Measurements from ENCODE around the gene NDST4. TPM values are rescaled to one million over a fixed set of nuclear protein-coding genes. Genes with fewer than 3 reads are reported as not detected.

Gene NDST4
- total RNA-seq, 2 donors from 2014 or later: 0.17 TPM; not detected in 1

- DNase-seq: no peak
- no peak for ATAC-seq
- intact Hi-C loops (cut with DNase I, micrococcal nuclease): no loop called here
These were observed 189.1 kb downstream of the NDST4 start for GRCh38 chr4:114924311-114924710.

DNA sequence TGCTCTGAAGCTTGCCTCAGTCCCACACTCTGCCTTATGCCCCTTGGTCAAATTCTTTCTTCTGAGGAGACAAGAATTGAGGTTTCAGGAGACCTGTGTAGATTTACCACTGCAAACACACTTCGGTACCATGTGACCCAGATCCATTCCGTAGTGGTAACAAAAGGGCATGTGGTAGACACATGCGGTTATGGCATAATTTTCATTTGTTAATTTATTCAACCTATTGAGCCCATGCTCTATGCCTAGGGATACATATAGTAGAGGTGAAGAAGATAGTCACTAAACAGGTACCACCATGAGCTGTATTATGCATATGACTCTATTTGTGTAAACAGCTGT lies 190.9 kb downstream of the NDST4 start:
- no peak for ATAC-seq
- DNase-seq: no peak
- intact Hi-C loops (cut with DNase I, micrococcal nuclease): no loop called here

GRCh38 chr4:114921790-114922591 lies 191.4 kb downstream of the NDST4 start:
- ATAC-seq: peak; percentile 91
- DNase-seq: peak in 1 of 2 donors; percentile 13
- intact Hi-C loops (cut with DNase I, micrococcal nuclease): no loop called here

DNA sequence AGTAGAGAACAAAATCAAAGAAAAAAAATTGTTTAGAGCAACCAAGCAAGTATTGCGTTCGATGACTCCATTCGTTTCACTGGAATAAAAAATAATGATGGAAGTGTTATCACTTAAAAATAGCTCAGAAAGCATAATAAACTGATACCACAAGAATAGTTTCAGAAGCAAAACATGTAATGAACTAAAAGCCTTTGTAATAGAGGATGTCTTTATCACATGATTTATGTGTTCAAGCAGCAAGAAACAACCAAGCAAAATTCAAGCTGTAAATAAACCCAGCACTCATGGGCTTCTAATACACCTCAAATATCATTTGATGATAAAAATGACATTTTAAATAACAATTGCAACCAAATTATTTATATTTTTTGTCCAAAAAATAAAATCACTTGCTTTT lies 192.2 kb downstream of the NDST4 start:
- ATAC-seq (no peak), DNase-seq (no peak)
- intact Hi-C loops (cut with DNase I, micrococcal nuclease): no loop called here

DNA sequence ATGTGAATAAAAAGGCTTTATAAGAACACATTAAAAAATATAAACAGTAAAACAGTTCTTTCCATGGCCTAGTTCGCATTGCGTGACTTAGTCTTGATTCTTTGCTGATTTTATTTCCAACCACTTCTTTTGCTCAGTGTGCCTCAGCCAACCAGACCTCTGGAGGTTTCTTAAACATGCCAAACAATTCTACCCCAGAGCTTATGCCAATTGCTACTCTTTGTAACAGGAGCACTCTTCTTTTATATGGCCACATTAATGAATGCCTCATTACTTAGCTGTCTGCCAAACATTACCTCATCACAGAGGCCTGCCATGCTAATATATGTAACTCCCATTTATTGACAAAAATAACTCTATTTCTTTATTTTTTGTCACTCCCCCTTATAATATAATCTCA lies 202.3 kb downstream of the NDST4 start:
- intact Hi-C loops (cut with DNase I, micrococcal nuclease): no loop called here
- no peak for DNase-seq
- ATAC-seq: no peak

DNA sequence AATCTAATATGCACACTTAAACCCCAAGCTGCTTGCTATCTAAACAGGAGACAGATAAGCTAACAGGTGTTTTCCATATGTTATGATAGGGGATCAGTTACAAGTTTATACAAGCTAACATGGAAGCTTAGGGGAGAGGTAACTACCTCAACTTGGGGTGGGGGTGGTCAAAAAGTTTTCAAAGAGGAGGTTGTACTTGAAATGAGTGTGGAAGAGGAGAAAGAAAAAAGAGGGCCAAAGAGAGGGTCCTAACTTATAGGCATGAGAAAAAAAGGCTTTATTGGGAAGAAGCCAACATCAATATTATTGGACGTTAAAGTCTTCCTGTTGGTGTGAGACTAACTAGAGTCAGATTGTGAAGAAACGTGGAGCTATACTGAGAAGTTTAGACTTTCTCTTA lies 205.9 kb downstream of the NDST4 start:
- ATAC-seq (no peak), DNase-seq (no peak)
- intact Hi-C loops (cut with DNase I, micrococcal nuclease): no loop called here

DNA sequence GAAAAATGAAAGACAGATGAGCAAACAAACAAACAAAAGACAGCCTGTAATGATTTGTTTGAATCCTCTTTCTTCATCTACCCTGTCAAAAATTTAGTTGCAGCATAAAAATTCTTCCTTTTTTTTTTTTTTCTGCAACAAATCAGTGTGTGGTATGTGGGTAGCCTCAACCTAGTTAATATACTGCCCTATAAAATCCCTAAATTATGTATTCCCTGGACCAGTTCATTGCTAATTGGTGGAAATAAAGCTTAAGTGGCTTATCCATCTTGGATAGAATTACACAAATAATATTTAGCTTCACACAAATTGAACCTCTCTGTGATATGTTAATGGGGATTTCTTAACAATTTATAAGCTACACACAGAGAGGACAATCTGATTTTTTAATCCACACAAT lies 208.4 kb downstream of the NDST4 start:
- DNase-seq (no peak), ATAC-seq (no peak)
- intact Hi-C loops (cut with DNase I, micrococcal nuclease): no loop called here

- ATAC-seq: no peak
These were observed 212.5 kb downstream of the NDST4 start for GRCh38 chr4:114900934-114901333.

GRCh38 chr4:114890773-114891172 lies 222.6 kb downstream of the NDST4 start:
- intact Hi-C loops (cut with DNase I, micrococcal nuclease): no loop called here
- ATAC-seq (no peak), DNase-seq (no peak)

More at GRCh38 chr4:114900934-114901333, 212.5 kb downstream of the NDST4 start:
- no peak for DNase-seq
- intact Hi-C loops (cut with DNase I, micrococcal nuclease): no loop called here

GRCh38 chr4:114886761-114887160 lies 226.7 kb downstream of the NDST4 start:
- DNase-seq (no peak), ATAC-seq (no peak)
- intact Hi-C loops (cut with DNase I, micrococcal nuclease): no loop called here

DNA sequence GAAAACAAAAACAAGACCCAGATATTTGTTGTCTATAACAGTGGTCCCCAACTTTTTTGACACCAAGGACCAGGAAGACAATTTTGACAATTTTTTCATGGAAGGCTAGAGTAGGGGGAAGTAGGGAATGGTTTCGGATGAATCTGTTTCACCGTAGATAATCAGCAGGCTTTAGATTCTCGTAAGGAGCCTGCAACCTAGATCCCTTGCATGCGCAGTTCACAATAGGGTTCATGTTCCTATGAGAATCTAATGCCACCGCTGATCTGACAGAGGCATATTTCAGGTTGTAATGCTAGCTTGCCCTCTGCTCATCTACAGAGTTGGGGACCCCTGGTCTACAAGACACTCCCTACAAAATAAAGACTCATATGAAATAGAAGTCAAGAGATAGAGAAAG lies 229.8 kb downstream of the NDST4 start:
- no peak for DNase-seq
- intact Hi-C loops (cut with DNase I, micrococcal nuclease): no loop called here
- no peak for ATAC-seq

DNA sequence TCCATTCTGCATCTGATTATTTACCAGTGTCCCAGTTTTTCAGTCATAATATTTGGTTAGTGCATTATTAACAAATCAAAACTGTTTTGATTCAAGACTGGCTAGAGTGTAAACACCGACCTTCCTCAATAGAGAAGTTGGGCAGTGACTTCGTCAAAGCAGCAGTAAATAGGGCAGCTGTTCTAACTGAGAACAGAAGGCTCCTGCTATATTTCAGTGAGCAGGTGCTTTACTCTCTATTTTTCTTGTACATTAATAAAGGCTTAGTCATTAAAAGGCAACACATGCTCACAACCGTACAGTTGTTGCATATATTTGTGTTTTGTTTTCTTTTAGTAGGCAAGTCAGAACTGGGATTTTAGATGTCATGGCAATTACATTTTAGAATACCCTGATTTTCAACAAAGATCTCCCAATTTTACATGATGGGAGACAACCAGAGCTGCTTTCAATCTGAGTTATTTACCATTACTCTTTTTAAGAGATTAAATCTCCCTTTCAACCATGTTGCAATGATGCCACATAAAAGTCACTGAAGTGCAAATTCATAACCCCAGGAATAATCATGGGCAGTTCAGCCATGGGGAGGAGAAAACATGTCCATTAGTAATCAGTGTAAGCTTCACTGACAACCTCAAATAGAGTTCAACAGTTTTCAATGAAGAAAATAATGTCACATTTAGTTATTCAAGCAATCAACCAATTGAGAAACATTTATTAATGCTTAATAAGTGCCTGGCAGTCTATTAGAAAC lies 233.3 kb downstream of the NDST4 start:
- intact Hi-C loops (cut with DNase I, micrococcal nuclease): no loop called here
- DNase-seq: no peak
- ATAC-seq: no peak

- intact Hi-C loops (cut with DNase I, micrococcal nuclease): no loop called here
- ATAC-seq (no peak), DNase-seq (no peak)
These were observed 237.8 kb downstream of the NDST4 start for GRCh38 chr4:114875630-114876029.

DNA sequence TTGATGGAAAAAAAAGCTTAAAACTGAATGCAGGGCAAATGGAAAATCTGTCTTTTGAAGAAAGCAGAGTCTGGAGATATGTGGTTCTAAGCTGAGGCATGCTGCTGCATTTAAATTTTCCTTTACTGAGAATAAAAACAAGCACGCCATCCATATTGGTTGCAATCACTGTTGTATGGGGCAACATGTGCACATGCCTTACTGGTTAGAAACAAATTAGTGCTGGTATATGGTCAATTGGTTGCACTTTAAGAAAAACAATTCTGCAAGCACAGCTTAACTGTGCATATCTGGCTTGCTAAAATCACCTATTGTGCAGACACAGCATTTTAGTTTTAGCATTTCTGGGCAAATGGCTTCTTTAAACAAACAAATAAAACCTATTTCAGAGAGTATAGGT lies 239.1 kb downstream of the NDST4 start:
- ATAC-seq: no peak
- no peak for DNase-seq
- intact Hi-C loops (cut with DNase I, micrococcal nuclease): no loop called here

DNA sequence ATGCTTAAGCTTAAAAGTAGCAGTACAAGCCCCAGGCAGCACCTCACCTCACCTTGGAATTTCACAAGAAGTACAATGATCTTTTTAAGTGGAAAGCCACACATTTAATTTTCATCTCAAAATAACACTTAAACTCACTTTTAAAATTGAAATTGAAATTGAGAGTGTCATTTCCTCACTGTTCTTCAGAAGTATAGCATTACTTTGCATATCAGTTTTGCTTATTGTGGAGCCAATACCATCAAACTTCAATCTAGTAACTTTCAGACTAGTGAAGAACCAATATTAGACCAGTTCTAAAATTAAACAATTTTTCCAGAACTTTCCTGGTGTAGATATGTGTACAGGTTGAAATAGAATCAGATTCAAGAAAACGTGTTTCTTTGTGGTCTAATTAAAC lies 242.4 kb downstream of the NDST4 start:
- DNase-seq (no peak), ATAC-seq (no peak)
- intact Hi-C loops (cut with DNase I, micrococcal nuclease): no loop called here

DNA sequence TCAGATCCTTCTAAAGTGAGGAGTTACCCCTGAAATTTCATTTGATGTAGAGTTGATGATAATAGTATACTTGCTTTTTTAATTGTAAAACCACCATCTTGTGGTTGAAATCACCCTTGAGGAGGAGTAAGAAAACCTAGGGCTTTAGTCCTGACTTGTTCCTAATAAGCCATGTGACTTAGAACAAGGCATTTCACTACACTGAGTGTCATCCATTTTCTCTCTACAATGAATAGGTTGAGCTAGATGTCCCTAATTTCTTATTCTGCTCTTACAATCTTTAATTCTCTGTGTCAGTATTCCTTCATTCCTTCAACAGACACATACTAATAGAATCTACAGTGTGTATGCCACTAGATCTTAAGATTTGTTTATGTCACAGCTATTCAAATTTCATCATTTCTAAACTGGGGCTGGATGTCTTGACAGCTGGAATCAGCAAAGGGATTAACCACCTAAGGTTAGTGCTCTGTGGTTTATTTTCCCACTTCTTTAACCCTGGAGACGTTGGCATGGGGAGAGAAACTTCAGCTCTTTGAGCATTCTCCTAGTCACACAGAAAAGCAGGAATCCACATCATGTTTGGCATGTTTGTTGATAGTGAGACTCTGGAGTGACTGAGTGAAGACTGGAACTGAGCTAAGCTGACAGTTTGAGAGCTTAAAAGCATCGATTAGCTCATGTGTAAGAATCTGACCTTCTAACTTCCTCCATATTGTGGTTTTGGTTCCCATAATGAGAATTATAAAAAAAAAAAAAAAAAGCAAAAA lies 246.3 kb downstream of the NDST4 start:
- DNase-seq (no peak), ATAC-seq (no peak)
- intact Hi-C loops (cut with DNase I, micrococcal nuclease): no loop called here

GRCh38 chr4:114864060-114864459 lies 249.4 kb downstream of the NDST4 start:
- DNase-seq (no peak), ATAC-seq (no peak)
- intact Hi-C loops (cut with DNase I, micrococcal nuclease): no loop called here

DNA sequence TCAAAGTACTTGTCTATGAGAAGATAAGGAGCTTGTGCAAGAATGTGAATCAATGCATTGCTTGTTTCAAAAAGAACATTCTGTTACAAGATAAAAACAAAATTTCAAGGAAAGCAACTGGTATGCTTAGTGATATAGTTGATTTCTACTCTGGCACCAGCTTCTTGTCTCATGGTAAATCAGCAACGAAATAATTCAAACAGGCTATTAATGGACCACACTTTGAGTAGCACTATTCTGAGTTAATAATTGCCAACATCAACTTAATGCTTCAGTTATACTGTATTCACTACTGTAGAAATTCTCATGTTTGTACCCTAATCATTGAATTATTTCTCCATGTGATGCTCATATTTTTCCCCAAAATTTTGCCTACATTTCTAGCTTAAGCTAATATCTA lies 252.6 kb downstream of the NDST4 start:
- ATAC-seq: no peak

DNA sequence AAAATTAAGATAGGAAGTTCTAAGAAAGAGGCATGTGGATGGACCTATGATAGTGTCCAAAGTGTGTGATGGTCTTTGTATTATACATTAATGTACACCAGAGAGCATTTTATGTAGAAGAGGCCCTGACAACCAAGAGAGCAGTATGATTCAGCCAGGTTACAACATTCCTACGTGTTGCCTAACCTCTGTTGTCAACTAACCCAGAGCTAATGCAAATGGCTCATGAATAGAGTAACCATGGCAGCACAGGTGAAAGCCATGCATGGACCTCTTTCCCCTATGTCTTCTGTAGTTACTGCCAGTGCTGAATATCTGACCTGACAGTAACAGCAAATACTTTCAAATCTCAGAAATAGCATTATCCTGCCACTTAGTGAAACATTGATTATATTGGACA lies 255.6 kb downstream of the NDST4 start:
- intact Hi-C loops (cut with DNase I, micrococcal nuclease): no loop called here
- ATAC-seq (no peak), DNase-seq (no peak)

More for the DNA sequence above, 252.6 kb downstream of the NDST4 start:
- intact Hi-C loops (cut with DNase I, micrococcal nuclease): no loop called here
- DNase-seq: no peak

- ATAC-seq (no peak), DNase-seq (no peak)
- intact Hi-C loops (cut with DNase I, micrococcal nuclease): no loop called here
These were observed 273.4 kb downstream of the NDST4 start for GRCh38 chr4:114839986-114840385.

Measured in left colon (tissue), 2 donors.